K562 (cell line): Measurements from ENCODE around the gene RNF126. TPM values are rescaled to one million over a fixed set of nuclear protein-coding genes. Genes with fewer than 3 reads are reported as not detected.

Experiments used
- CBX8 ChIP-seq: fragments of 200-600 bp; sonication (generic); IDR thresholded peaks from 2 replicates; pipeline ENCODE4 v1.6.1; 2012; ENCODE audit warnings: borderline replicate concordance, mixed run types, low read depth, mild to moderate bottlenecking, moderate library complexity, mixed read lengths, low read length, control low read depth, inconsistent platforms; ENCODE audit not compliant: poor library complexity, severe bottlenecking; ENCODE audit errors: extremely low read depth
- NR2F6 ChIP-seq: fragments of 450-650 bp; formaldehyde crosslinking; IDR thresholded peaks from 2 replicates; pipeline ENCODE4 v1.4.0; 2020; ENCODE audit warnings: mild to moderate bottlenecking
- POLR3G ChIP-seq: IDR thresholded peaks from 2 replicates; pipeline ENCODE4 v1.6.1; 2011; ENCODE audit not compliant: insufficient read length, insufficient replicate concordance; ENCODE audit errors: extremely low read depth
- POU5F1 ChIP-seq: fragments of 150-350 bp; IDR thresholded peaks from 2 replicates; pipeline ENCODE4 v1.6.1; 2014; ENCODE audit warnings: borderline replicate concordance, low read length, low read depth, mild to moderate bottlenecking; ENCODE audit not compliant: partially characterized antibody
- PRMT5 ChIP-seq: sonication (generic); formaldehyde crosslinking; IDR thresholded peaks from 2 replicates; pipeline ENCODE4 v1.5.0; 2020; ENCODE audit warnings: missing genetic modification reagents
- RUNX1 ChIP-seq: sonication (generic); IDR thresholded peaks from 2 replicates; pipeline ENCODE4 v1.6.1; 2016; ENCODE audit warnings: antibody characterized with exemption, low read depth
- SPI1 ChIP-seq: IDR thresholded peaks from 2 replicates; pipeline ENCODE4 v1.6.1; 2011; ENCODE audit warnings: low read depth, low read length, control low read depth, borderline replicate concordance
- TRIM28 ChIP-seq: fragments of 450-650 bp; IDR thresholded peaks from 2 replicates; pipeline ENCODE4 v1.6.1; 2017
- polyA plus RNA-seq, 8 experiments: library from polyadenylated mRNA; depleted of rRNA in 4 of 8; stranded (reverse) in 5 of 8; unstranded in 3 of 8; fragments of >200 nt; fragmentation: Nextera tagmentation in 2 of 8; fragmentation: Illumina TruSeq in 1 of 8; extraction: Ambion mirVana in 2 of 8; extraction: Trizol in 1 of 8; gene quantifications; 2 replicates each; pipeline versions ENCODE4 v1.2.1 to v1.2.3, GENCODE V29; 2011 to 2014; ENCODE audit warnings: inconsistent platforms in 1 of 8, missing spikeins in 1 of 8
- total RNA-seq, 7 experiments: library from RNA; depleted of rRNA in 6 of 7; stranded (reverse); fragments of >200 nt in 6 of 7; fragmentation: Illumina TruSeq in 2 of 7; extraction: Trizol in 2 of 7; gene quantifications; 2 replicates each; pipeline versions ENCODE4 v1.2.1 to v1.2.3, GENCODE V29; 2011 to 2021; ENCODE audit warnings: low replicate concordance in 1 of 7
- TF ChIP-seq, protein P1 (sequence below): fragments of 250-450 bp; sonication (Bioruptor Pico); IDR thresholded peaks from 2 replicates; pipeline ENCODE4 v1.8.0; 2022; ENCODE audit warnings: inconsistent platforms, mild to moderate bottlenecking, moderate library complexity, borderline replicate concordance
- TF ChIP-seq, protein P2 (sequence below), 2 experiments: fragments of 150-350 bp in 1 of 2; IDR thresholded peaks; 2 replicates each; pipeline ENCODE4 v1.6.1; 2012 to 2016; ENCODE audit warnings: low read depth in 2 of 2, low read length in 2 of 2, mild to moderate bottlenecking in 1 of 2, moderate library complexity in 1 of 2

Gene RNF126
- total and polyA plus RNA-seq, 9 of the 15 experiments (the other 6 are each of a cell fraction or from before 2014, with no cell fraction given), result 0.27 to 101 (median 12.3) TPM

DNA sequence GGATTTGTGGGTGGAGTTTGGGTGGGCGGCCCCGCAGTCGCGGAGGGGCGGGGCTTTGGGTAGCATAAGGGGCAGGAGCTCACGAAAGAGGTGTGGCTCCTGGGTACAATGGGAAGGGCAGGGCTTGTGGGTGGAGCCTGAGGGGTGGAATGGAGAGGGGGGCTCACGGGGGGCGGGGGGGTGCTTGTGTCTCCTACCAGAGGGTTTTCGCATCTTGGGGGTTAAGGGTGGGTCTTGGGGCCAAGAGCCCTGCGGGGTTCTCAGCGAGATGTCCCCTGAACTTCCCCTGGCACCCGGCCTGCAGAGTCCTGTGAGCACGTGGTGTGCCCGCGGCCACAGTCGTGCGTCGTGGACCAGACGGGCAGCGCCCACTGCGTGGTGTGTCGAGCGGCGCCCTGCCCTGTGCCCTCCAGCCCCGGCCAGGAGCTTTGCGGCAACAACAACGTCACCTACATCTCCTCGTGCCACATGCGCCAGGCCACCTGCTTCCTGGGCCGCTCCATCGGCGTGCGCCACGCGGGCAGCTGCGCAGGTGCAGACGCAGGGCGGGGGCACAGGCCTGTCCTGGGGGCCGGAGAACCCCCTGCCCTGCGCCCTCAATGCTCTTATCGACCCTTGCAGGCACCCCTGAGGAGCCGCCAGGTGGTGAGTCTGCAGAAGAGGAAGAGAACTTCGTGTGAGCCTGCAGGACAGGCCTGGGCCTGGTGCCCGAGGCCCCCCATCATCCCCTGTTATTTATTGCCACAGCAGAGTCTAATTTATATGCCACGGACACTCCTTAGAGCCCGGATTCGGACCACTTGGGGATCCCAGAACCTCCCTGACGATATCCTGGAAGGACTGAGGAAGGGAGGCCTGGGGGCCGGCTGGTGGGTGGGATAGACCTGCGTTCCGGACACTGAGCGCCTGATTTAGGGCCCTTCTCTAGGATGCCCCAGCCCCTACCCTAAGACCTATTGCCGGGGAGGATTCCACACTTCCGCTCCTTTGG is 18.3 kb upstream of the RNF126 start (continued):
- TF ChIP-seq NR2F6 (CRISPR knock-in tag), result no peak
- TF ChIP-seq SPI1, result no peak
- TF ChIP-seq, protein P1, sequence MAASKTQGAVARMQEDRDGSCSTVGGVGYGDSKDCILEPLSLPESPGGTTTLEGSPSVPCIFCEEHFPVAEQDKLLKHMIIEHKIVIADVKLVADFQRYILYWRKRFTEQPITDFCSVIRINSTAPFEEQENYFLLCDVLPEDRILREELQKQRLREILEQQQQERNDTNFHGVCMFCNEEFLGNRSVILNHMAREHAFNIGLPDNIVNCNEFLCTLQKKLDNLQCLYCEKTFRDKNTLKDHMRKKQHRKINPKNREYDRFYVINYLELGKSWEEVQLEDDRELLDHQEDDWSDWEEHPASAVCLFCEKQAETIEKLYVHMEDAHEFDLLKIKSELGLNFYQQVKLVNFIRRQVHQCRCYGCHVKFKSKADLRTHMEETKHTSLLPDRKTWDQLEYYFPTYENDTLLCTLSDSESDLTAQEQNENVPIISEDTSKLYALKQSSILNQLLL (CRISPR knock-in tag), result no peak
- TF ChIP-seq POU5F1, result no peak
- TF ChIP-seq RUNX1, result no peak
- TF ChIP-seq CBX8, result no peak
- no peak for TF ChIP-seq PRMT5 (CRISPR knock-in tag)
- TF ChIP-seq TRIM28, result no peak
- TF ChIP-seq POLR3G, result no peak
- TF ChIP-seq, protein P2, sequence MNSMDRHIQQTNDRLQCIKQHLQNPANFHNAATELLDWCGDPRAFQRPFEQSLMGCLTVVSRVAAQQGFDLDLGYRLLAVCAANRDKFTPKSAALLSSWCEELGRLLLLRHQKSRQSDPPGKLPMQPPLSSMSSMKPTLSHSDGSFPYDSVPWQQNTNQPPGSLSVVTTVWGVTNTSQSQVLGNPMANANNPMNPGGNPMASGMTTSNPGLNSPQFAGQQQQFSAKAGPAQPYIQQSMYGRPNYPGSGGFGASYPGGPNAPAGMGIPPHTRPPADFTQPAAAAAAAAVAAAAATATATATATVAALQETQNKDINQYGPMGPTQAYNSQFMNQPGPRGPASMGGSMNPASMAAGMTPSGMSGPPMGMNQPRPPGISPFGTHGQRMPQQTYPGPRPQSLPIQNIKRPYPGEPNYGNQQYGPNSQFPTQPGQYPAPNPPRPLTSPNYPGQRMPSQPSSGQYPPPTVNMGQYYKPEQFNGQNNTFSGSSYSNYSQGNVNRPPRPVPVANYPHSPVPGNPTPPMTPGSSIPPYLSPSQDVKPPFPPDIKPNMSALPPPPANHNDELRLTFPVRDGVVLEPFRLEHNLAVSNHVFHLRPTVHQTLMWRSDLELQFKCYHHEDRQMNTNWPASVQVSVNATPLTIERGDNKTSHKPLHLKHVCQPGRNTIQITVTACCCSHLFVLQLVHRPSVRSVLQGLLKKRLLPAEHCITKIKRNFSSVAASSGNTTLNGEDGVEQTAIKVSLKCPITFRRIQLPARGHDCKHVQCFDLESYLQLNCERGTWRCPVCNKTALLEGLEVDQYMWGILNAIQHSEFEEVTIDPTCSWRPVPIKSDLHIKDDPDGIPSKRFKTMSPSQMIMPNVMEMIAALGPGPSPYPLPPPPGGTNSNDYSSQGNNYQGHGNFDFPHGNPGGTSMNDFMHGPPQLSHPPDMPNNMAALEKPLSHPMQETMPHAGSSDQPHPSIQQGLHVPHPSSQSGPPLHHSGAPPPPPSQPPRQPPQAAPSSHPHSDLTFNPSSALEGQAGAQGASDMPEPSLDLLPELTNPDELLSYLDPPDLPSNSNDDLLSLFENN (IDR thresholded peaks at IDR 0.05; ENCODE audit: low read depth in 2 of 2, low read length in 2 of 2), result no peak
- TF ChIP-seq, all 486 proteins: peak for 8
